Measurements from ENCODE around the gene PACS1.

Gene PACS1

DNA sequence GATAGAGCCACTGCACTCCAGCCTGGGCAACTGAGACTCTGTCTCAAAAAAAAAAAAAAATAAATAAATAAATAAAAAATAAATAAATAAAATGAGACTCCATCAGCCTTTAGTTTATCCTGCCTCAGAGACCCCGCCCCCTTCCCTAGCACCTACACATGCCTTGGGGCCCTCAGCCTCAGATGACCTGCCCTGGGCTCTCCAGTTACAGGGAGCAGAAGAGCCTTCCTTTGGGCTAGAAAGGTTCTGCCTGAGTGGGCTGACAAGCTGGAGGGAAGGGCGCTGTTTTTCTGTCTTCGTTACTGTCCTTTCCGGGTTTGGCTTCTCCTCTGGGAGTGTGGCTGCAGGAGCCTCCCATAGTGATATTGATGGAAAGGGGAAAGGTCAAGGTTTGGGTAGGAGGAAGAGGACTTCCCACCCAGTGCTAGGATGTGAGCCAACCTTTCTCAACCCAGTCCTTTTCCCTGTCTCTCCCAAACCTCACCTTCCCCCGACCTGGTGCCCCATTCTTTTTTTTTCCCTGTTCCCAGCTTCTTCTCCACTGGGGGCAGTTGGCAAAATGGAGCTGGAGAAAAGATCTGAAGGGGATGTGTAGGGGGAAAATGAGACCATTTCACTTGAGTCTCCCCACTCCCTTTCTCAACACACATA is 19.4 kb upstream of the PACS1 start:
- DNase-seq, result no peak

DNA sequence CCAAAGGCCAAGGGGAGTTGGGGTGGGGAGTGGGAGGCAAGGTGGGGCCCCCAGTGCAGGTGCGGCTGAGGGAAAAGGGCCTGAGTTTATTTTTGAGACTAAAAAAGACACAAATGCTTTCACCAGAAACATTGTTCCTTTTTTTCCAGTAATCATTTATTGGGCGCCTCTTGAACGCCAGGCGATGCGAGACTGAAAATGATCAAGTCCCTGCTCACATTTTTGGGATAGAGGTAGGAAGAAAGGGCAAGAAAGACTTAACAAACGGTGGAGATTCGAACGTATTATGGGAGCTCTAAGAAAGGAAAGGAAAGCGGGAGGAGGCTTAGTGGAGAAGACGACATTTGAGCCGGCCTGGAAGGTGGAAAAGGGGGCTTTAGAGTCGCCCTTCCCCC is 18.7 kb upstream of the PACS1 start:
- DNase-seq, result no peak

DNA sequence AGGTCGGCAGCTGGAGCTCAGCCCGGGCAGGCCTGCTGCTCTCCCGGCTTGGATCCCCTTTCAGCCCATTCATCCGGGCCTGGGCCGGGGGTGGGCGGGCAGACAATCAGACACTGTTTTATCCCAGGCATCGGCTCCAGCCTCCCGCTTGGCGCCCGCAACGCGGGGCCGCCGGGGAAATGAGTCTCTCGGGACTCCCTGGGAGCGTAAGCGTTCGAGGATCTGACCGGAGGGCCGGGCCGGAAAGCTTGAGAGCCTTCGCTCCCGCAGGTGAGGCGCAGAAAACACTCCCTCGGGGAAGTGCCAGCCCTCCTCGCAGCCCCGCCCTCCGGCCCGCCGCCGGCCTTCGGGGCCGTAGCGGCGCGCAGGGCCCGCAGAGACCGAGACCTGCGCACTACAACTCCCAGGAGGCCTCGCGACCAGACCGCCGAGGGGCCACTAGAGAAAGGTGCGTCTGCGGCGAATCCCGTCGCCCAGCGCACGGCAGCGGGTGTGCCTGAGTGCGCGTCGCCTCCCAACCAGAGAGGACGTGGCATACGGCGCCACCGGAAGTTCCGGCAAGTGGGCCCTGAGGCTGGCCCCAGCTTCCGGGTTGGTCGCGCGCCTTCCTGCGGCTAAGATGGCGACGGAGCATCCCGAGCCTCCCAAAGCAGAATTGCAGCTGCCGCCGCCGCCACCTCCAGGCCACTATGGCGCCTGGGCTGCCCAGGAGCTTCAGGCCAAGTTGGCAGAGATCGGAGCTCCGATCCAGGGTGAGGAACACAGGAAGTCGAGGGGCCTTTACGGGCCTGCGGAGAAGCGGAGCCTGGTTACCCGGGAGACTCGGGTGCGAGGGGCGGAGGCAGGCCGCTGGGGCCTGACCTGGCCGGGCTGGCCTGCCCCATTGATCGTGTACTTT is 18.1 kb upstream of the PACS1 start, which contains the start of gene SF3B2:
TSS of gene SF3B2 (plus strand) at position 599 of the 898 bp plus-strand sequence. CDS start at position 620, 21 bp downstream.
- DNase-seq, result peak; percentile 92

DNA sequence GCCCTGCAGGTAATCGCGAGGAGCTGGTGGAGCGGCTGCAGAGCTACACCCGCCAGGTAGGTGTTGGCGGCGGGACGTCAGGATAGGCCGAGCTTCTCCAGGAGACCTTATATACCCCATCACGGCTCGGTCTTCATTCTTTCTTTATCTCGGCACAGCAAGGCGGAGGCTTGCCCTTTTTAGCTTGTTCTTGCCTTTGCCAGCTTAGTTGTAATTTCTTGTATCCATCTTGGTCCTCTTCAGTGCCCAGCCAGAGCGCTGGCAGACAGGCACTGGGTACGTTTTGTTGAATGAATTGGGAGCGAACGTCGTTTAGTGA is 17.4 kb upstream of the PACS1 start:
- DNase-seq, result no peak

DNA sequence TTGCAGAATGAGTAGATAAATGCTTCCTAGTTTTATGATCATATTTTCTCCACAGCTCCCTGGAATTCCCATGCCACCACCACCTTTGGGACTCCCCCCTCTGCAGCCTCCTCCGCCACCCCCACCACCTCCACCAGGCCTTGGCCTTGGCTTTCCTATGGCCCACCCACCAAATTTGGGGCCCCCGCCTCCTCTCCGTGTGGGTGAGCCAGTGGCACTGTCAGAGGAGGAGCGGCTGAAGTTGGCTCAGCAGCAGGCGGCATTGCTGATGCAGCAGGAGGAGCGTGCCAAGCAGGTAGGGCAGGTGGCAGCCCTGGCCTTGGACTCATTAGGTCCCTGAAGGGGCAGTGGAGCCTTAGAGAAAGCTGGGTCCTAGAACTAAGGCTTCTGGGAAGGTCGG is 15.1 kb upstream of the PACS1 start:
- DNase-seq, result no peak

DNA sequence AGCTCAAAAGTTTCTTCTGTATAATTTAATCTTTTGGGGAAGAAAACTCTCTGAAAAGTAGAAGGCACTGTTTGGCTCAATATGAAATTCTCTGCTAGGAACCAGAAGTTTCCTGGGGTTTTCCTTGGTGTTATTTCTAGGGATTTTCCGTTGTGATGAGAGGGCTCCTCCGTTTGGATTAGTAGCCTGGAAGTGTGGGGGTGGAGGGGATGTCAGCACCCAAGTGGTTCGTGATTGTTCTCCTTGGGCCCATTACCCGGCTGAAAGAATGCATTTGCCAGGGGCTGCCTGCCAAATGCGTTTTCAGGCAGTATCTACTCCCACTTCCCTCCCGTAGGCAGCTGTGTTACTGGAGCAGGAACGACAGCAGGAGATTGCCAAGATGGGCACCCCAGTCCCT is 13.6 kb upstream of the PACS1 start:
- no peak for DNase-seq

DNA sequence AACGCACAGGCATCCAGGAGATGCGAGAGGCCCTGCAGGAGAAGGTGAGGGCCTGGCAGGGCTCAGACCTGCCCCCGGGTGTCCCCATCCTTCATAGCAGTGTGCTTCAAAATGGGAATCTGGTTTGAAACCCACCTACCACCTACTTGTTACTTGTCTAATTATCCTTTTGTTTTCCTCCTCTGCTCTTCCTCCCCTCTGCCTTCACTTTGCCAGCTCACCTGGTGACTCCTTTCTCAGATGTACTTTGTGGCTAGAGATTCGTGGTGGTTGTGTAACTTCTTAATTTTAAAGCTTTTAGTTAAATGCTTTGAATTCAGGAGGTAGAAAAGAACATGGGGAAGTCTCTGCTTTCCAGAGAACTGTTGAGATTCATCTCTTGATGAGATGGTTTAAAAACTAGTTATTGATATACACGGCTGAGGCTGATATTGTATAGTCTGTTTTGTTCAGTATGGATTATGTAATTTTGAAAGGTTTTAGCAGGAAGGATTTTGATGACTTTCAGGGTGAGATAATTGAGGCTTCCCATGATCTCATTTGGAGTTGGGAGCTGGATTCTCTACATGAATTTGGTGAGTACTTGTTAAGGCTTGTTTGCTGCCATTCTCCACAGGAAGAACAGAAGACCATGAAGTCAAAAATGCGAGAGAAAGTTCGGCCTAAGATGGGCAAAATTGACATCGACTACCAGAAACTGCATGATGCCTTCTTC is 9.9 kb upstream of the PACS1 start:
- no peak for DNase-seq

DNA sequence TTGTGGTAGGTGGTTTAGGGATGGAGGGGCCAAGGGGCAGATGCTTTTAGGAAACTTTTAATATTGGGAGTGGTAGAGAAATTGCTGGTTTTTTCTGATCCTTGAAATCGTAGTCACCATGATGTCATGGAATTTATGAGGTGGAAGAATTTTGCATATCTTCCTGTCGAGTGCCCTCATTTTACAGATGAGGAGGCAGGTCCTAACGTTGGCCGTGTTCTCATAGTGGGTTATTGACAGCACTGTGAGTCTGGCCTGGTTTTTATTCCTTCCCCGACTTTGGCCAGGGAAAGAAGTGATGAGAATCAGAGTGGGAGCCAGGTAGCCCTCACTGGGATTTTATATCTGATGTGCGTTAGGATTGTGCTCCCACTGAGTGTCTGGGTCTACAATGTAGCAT is 8.8 kb upstream of the PACS1 start:
- no peak for DNase-seq

DNA sequence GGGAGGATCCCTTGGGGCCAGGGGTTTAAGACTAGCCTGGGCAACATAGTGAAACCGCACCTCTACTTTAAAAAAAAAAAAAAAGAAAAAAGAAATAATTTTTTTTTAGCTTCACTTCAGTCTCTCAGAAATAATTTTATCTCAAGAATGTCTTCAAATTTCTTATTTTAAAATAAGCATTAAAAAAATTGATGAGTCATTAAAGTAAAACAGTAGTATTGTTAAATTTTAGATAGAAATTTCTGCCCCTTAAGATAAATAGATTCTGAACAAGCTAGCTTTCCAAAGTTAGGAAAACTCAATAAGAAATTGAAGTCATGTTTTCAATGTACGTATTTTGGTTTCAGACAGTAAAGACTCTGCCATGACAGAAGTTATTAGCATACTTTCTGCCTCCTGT is 7.7 kb upstream of the PACS1 start:
- DNase-seq, result no peak

DNA sequence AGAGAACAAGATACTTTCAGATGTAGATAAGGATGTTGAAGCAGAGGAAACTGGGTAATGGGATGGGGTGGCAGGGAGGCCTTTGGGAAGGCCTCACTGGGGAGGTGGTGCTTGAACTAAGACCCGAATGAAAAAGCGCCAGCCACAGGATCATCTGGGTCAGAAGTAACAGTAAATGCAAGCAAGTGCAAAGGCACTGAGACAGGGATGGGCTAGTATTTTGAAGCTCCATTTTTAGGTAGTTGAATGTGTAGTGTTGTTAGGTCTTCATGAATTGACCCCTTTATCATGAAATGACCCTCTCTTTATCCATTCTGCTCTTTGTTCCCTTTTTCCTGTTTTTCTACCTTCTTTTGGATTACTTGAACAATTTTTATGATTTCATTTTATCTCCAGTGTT is 6.2 kb upstream of the PACS1 start:
- no peak for DNase-seq

DNA sequence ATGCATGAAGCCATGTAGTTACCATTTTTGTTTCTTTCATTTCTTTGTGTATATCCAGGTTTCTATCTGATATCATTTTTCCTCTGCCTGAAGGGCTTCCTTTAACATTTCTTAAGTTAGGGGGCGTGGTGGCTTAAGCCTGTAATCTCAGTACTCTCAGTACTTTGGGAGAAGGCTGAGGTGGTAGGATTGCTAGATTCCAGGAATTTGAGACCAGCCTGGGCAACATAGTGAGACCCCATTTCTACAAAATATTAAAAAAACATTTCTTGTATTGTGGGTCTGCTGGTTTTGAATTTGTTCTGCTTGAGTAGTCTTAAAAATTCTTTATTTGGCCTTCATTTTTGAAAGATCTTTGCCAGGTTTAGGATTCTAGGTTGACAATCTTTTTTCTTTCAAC is 5.5 kb upstream of the PACS1 start:
- DNase-seq, result no peak

DNA sequence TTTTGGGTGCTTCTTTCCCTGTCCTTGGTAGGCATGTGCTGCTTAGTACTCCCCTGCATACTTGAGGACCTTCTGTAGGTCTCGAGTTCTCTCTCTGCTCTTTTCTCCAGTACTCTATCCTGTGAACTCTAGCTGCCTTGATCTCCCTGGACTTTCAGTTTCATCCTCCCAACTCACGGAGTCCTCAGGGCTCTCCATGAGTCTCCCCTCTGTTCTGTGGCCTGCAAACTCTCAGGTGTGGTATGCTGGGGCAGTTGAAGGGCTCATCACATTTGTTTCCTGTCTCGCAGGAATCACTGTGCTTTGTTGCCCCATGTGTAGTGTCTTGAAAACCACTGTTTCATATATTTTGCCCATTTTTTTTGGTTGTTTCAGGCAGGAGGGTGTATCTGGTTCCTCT is 3.3 kb upstream of the PACS1 start:
- DNase-seq, result no peak

DNA sequence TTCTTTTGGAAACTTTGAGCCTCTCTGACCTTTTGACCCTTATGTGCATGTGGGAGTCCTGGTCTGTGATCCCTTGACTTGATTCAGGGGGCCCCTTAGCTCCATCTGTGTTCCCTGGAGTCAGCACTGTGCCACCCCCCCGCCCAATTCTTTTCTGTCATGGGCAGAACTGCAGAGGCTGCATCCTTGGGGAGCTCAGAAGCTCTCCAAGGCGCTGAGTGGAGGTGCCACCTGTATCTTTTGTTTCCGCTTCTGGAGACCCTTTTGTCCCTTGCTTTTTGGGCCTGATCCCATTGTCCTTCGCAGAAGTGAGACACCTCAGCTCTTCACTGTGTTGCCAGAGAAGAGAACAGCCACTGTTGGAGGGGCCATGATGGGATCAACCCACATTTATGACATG is 2.4 kb upstream of the PACS1 start:
- DNase-seq, result no peak

DNA sequence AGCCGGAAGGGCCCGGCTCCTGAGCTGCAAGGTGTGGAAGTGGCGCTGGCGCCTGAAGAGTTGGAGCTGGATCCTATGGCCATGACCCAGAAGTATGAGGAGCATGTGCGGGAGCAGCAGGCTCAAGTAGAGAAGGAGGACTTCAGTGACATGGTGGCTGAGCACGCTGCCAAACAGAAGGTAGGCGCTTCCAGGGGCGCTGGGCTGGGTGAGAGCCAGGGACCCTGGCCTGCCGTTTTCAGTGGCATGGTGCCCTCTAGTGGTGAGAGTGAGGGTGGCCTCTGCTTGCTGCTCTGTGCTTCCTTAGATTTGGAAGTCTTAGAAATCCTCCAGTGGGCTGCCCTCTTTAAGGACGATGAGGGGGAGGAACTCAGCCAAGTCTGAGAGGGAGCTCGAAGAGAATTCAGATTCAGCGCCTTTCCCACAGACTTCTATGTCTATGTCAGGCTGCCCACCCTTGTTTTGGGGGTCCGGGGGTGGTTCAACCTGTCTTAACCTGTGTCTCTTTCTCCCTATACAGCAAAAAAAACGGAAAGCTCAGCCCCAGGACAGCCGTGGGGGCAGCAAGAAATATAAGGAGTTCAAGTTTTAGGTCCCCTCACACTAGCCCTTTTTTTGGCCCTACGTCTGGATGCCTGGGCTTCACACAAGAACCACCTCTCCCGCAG is 1.8 kb upstream of the PACS1 start:
- peak; percentile 66 for DNase-seq

DNA sequence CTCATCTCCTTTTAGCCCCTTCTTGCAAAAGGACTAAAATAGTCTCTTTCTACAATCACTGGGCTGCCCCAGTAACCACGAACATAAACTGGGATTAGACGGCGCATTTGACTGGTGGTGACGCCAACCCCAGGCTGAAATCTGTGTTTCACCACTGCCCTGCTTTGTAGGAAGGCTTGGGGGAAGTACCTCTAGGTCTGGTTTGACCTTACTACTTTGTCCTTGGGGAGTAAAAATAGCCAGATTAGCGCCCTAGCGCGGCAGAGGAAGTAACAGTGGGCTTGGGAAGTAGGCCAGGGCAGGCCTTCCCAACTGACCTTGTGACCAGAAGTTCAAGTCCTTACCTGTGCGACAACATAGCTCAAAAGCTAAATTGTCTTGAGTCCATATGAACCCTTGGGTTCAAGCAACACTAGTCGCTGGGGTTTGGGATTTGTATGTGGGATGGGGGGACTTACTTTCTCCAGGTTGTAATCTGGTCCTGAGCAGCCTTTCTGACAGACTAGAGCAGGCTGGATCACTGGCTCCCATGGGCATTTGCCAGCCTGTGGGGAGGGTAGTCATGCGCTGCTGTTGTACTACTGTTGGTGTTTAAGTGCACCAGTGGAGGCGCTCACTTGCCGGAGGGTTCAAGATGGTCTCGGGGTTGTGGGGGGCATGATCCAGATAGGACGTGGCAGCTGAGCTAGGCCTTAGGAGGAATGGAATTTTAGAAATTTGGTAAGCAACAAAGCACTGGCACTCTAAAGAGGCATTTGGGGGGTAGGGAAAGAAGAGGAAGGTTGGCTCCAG is 953 bp upstream of the PACS1 start:
- no peak for DNase-seq

DNA sequence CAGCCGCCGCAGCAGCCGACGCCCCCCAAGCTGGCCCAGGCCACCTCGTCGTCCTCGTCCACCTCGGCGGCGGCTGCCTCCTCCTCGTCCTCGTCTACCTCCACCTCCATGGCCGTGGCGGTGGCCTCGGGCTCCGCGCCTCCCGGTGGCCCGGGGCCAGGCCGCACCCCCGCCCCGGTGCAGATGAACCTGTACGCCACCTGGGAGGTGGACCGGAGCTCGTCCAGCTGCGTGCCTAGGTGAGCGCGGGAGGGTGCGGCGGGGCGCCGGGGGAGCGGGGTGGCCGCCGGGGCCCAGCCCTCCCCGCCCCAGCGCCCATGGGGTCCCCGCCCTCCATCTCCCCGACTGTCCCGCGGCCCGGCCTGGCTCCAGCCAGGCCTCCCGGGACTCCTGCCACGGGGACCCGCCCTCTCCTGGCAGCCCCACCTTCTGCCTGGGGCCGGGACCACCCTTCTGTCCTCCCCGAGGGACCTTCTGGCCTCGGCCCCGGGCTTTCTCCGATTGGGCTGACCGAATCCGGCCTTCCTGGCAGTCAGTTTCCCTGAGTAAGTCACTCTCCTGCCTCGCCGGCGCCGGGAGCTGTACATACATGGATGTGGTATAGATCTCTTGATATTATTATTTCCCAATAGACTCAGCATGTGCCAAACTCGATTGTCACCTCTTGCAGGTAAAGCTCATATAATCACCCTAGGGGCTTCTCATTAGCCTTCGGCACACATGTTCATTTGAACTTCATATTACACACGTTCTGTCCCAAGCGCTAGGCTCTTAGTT is 720 bp downstream of the PACS1 start:
- no peak for DNase-seq

DNA sequence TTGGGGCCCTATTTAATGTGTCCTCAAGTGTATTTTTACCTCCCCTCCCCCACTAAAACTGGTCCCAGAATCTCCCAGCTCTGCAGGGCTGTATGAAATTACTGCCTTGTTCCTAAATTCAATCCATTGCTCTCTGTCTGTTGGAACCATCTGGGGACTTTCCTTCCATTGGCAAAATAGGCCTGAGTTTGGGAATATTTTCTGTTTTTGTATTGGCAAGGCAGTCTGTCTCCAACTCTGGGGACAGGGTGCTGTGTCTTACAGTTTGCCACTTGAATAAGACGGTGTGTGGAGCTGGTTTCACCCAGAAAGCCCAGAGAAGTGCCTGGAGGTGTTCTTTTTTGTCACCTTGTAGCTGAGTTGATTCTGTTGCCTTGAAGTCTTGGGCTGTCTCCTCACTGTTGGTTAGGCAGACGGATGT is 1.3 kb downstream of the PACS1 start:
- DNase-seq, result no peak

DNA sequence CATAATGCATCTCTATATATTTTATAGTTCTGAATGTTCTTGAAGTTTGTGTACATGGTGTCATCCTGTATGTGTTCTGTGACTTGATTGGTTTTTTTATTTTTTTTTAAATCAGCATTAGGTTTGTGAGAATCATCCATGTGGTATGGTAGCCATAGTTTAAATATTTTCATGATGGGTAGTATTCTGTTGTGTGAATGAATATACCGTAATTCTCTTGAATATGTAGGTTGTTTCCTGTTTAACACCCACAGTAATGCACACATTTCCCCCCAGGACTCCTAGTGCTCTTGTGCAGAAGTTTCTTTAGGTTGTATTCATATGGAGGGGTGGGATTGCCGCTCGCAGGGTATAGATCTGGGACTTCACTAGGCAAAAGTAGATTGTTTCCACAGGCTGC is 2.0 kb downstream of the PACS1 start:
- no peak for DNase-seq

DNA sequence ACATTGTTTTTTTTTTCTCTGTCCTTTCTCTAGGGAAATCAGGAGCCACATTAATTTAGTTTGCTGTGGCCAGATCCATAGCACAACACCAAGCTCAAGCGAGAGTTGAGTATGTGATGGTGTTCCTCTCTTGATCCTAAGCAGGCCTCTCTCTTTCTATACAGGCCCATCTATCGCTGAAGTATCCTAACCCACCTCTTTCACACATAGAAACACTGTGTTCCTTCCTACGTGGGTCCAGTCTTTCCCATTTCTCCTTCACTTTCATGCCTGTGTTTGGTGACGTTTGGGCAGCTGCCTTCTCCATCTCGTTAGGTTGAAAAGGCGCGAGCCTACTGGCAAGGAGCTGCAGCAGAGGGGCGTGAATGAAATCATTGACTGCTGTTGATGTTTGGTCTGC is 2.4 kb downstream of the PACS1 start:
- DNase-seq, result no peak

DNA sequence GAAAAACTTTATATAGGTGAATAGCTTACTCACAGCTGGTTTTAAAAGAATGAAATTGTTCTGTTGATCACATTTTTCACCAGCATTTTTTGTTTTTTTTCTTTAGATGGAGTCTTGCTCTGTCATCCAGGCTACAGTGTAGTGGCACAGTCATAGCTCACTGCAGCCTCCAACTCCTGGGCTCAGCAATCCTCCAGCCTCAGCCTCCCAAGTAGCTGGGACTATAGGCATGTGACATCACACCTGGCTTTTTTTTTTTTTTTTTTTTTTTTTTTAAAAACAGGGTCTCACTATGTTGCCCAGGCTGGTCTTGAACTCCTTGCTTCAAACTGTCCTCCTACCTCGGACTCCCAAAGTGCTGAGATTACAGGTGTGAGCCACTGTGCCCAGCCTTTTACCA is 3.6 kb downstream of the PACS1 start:
- DNase-seq, result no peak

DNA sequence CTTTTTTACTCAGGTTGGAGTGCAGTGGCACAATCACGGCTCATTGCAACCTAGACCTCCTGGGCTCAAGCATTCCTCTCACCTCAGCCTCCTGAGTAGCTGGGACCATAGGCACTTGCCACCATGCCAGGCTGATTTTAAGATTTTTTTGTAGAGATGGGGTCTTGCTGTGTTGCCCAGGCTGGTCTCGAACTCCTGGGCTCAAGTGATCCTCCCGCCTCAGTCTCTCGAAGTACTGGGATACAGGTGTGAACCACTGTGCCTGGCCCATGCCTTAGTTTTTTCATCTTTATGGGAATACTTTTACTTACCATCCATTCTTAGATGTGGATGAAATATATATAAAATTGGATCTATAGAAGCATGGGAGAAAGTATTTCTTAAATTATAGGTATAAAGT is 5.2 kb downstream of the PACS1 start:
- DNase-seq, result no peak

DNA sequence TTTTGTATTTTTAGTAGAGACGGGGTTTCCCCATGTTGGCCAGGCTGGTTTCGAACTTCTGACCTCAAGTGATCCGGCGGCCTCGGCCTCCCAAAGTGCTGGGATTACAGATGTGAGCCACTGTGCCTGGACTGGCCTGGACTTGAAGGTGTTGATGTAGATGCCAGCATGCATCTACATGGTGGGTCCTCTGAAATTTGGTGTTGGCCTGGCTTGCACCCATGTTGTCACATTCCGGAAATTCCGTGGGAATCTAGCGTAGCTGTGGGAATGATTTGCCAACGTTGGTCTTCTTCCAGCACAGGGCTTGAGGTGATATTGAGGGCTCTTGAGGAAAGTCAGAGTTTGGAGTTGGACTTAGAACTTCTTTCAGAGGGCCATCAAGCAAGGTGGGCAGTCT is 6.5 kb downstream of the PACS1 start:
- DNase-seq, result no peak

All from activated CD4-positive, alpha-beta T cell treated with anti-CD3 and anti-CD28 coated beads for 1 hour (primary cell).